WERI-Rb-1 (cell line): Measurements from ENCODE around the gene EYS.

Experiments
- DNase-seq: peaks from one replicate; pipeline ENCODE4 v3.0.0-alpha.2; 2020
- H3K27ac ChIP-seq: fragments of 250-450 bp; sonication (Bioruptor Pico); 2 replicates; pipeline ENCODE4 v1.5.1; 2020; ENCODE audit warnings: mild to moderate bottlenecking, moderate library complexity
- H3K27me3 ChIP-seq: fragments of 250-450 bp; sonication (Bioruptor Pico); 2 replicates; pipeline ENCODE4 v1.5.1; 2021; ENCODE audit warnings: mild to moderate bottlenecking, low read depth, moderate library complexity; ENCODE audit not compliant: insufficient read depth, severe bottlenecking
- H3K36me3 ChIP-seq: fragments of 250-450 bp; sonication (Bioruptor Pico); 2 replicates; pipeline ENCODE4 v1.5.1; 2020; ENCODE audit warnings: mild to moderate bottlenecking, moderate library complexity
- H3K4me3 ChIP-seq: 2 replicates; pipeline ENCODE4 v1.5.1; 2011; ENCODE audit warnings: low read depth, mild to moderate bottlenecking, control low read depth, low read length
- H3K9me3 ChIP-seq: fragments of 250-450 bp; sonication (Bioruptor Pico); 2 replicates; pipeline ENCODE4 v1.5.1; 2021; ENCODE audit warnings: mild to moderate bottlenecking, moderate library complexity; ENCODE audit not compliant: severe bottlenecking
- TF ChIP-seq, protein P1 (sequence below): IDR thresholded peaks from 2 replicates; pipeline ENCODE4 v1.5.1; 2011; ENCODE audit warnings: low read depth, mild to moderate bottlenecking, control low read depth, inconsistent platforms, low read length

EYS gene

DNA sequence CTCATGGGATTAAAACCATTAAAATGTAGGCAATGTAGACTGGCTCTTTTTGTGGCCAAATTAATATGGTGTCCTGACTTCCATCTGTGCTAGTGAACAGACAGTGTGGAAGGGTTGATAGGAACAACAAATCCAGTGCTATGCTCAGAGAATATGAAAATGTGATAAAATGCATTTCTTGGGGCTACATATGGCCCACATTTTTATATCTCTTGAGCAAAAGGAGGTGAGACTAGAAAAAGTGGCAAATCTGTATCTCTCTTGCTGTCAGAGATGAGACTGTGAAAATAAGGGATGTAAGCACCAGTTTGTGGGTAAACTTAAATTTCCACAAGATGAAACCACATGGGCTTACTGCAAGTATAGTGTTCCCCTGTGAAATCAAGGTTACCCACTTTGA, 1909.3 kb downstream of the EYS start:
- Histone ChIP-seq H3K9me3 (no peaks in the 10 kb centered on the region), H3K36me3 (no peaks in the 10 kb centered on the region), H3K4me3 (no peak overlapping the region), H3K27ac (no peak overlapping the region), H3K27me3 (no peaks in the 10 kb centered on the region)
- TF ChIP-seq, protein P1, sequence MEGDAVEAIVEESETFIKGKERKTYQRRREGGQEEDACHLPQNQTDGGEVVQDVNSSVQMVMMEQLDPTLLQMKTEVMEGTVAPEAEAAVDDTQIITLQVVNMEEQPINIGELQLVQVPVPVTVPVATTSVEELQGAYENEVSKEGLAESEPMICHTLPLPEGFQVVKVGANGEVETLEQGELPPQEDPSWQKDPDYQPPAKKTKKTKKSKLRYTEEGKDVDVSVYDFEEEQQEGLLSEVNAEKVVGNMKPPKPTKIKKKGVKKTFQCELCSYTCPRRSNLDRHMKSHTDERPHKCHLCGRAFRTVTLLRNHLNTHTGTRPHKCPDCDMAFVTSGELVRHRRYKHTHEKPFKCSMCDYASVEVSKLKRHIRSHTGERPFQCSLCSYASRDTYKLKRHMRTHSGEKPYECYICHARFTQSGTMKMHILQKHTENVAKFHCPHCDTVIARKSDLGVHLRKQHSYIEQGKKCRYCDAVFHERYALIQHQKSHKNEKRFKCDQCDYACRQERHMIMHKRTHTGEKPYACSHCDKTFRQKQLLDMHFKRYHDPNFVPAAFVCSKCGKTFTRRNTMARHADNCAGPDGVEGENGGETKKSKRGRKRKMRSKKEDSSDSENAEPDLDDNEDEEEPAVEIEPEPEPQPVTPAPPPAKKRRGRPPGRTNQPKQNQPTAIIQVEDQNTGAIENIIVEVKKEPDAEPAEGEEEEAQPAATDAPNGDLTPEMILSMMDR: no peak
- DNase-seq: no peak

GRCh38 chr6:63795826-63796225, 1911.2 kb downstream of the EYS start:
- Histone ChIP-seq H3K9me3 (no peaks in the 10 kb centered on the region), H3K27me3 (no peaks in the 10 kb centered on the region), H3K36me3 (no peaks in the 10 kb centered on the region), H3K4me3 (no peak overlapping the region), H3K27ac (no peak overlapping the region)
- TF ChIP-seq, protein P1: no peak
- DNase-seq: no peak

- no peak overlapping the region for H3K4me3 ChIP-seq
Observed at GRCh38 chr6:63795006-63795405, 1912.0 kb downstream of the EYS start.

GRCh38 chr6:63793465-63794137, 1913.4 kb downstream of the EYS start:
- H3K27ac ChIP-seq: no peak overlapping the region
- TF ChIP-seq, protein P1: no peak
- no peaks in the 10 kb centered on the region for H3K36me3 ChIP-seq
- no peaks in the 10 kb centered on the region for H3K27me3 ChIP-seq
- DNase-seq: no peak
- H3K4me3 ChIP-seq: no peak overlapping the region
- H3K9me3 ChIP-seq: no peaks in the 10 kb centered on the region

More at GRCh38 chr6:63795006-63795405, 1912.0 kb downstream of the EYS start:
- no peaks in the 10 kb centered on the region for H3K9me3 ChIP-seq
- no peaks in the 10 kb centered on the region for H3K27me3 ChIP-seq
- no peaks in the 10 kb centered on the region for H3K36me3 ChIP-seq
- DNase-seq: no peak
- H3K27ac ChIP-seq: no peak overlapping the region
- TF ChIP-seq, protein P1: no peak

- TF ChIP-seq, protein P1: no peak
- Histone ChIP-seq H3K9me3 (no peaks in the 10 kb centered on the region), H3K27me3 (no peaks in the 10 kb centered on the region), H3K36me3 (no peaks in the 10 kb centered on the region), H3K4me3 (no peak overlapping the region), H3K27ac (no peak overlapping the region)
- DNase-seq: no peak
Observed at GRCh38 chr6:63792736-63793464, 1914.1 kb downstream of the EYS start.
